ENCODE data around the gene FDPS. TPM values are rescaled to one million over a fixed set of nuclear protein-coding genes. Genes with fewer than 3 reads are reported as not detected.
"Not testable (repeated sequence)": the region's sequence is repeated elsewhere in the genome, so short reads cannot be mapped to it uniquely, and the experiment has no call there.

FDPS gene
- polyA plus RNA-seq, 3 donors from 2014 or later: 173 to 279 (median 206) TPM

DNA sequence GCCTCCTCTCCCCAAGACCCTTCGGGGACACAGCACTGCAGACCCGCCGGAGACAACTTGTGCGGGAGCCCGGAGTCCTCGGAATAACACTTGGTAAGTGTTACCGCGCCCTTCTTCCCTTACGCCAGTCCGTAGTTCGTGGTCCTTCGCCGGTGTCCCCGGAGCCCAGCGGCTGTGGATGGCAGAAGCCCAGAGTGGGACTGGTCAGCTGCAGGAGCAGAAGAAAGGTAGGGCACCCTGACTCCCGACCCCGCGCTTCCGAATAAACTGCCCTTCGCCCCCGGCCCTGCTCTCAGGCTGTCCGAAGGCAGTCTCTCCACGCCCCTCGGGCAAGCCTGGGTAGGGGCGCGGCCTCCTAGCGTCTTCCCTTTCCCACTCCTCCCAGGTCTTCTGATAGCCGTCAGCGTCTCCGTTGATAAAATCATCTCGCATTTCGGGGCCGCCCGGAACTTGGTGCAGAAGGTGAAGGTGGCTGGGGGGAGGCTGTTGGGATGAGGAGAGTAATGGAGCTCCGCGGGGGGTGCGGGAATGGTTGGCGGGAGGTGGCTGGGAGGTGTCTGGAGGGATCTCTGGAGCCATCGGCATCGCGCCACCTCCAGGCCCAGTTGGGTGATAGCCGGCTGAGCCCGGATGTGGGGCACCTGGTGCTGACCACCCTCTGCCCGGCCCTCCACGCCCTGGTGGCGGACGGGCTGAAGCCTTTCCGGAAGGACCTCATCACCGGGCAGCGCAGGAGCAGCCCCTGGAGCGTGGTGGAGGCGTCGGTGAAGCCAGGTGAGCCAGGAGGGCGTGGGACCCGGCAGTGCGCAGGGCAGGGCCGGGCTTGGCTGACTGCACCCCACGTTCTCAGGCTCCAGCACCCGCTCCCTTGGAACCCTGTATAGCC, 16.3 kb downstream of the FDPS start:
- peak in 1 of 3 donors; percentile 20 for DNase-seq
- H3K36me3 Mint-ChIP-seq: peaks cover 0 to 2% (median 0%) of the 10 kb centered on the region in 3 donors

DNA sequence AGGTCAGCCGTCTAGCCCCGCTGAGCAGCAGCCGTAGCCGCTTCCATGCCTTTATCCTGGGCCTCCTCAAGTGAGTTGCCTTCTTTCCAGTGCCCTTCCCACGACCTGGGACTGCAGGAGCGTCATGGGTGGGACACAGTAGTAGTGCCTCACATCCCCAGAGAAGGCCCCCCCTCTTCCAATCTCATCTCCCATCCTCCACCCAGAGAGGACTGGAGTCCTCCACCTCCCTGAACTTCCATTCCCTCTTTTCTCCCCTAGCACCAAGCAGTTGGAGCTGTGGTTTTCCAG, 16.9 kb downstream of the FDPS start:
- Mint-ChIP-seq H3K4me3 (peak overlapping the region; percentile 42 to 85 (median 65)), H3K27ac (peak overlapping the region; percentile 51 to 88 (median 68)), H3K9me3 (no peaks in the 10 kb centered on the region), H3K36me3 (peaks cover 0 to 5% (median 1%) of the 10 kb centered on the region in 3 donors), H3K27me3 (ENCODE audit: low read depth in 3 of 3) (peaks cover 0 to 7% (median 5%) of the 10 kb centered on the region in 3 donors), H3K4me1 (peaks cover 15 to 21% of the 10 kb centered on the region in 2 donors)
- DNase-seq: no peak

More for the DNA sequence above, 16.3 kb downstream of the FDPS start:
- Mint-ChIP-seq H3K27me3 (ENCODE audit: low read depth in 3 of 3) (peaks cover 0 to 9% (median 5%) of the 10 kb centered on the region in 3 donors), H3K27ac (peak overlapping the region in 5 of 6 donors; percentile 37 to 79 (median 60)), H3K4me3 (peak overlapping the region; percentile 85 to 92 (median 88)), H3K4me1 (peaks cover 21 to 27% of the 10 kb centered on the region in 2 donors), H3K9me3 (no peaks in the 10 kb centered on the region)

DNA sequence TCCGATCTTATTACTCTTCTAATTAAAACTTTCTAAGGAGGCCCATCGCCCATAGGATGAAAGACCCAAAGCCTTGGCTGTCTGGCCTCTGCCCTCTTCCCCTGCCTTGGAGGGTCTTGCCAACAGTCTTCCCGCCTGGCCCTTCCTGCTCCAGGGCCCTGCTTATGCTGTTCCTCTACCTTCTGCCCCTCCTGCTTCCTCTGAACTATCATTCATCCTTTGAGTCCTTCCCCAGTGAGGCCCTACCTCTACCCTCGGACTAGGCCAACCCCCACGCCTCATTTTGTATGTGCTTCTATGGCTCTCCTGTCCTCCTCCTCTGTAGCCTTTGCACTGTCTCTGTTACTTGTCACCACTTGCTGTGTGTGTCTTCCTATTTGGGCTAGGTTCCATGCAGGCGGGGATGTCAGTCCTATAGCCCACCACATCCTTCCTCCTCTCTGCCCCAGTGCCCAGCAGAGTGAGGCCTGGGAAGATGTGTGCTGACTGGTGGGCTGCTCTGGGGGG, 17.4 kb downstream of the FDPS start:
- H3K36me3 Mint-ChIP-seq: peaks cover 0 to 10% (median 6%) of the 10 kb centered on the region in 3 donors
- peaks cover 0 to 7% (median 5%) of the 10 kb centered on the region in 3 donors for H3K27me3 Mint-ChIP-seq (ENCODE audit: low read depth in 3 of 3)
- H3K27ac Mint-ChIP-seq: peak overlapping the region; percentile 51 to 88 (median 68)
- peaks cover 10 to 17% of the 10 kb centered on the region in 2 donors for H3K4me1 Mint-ChIP-seq
- DNase-seq: no peak
- no peaks in the 10 kb centered on the region for H3K9me3 Mint-ChIP-seq
- peak overlapping the region; percentile 42 to 85 (median 65) for H3K4me3 Mint-ChIP-seq

DNA sequence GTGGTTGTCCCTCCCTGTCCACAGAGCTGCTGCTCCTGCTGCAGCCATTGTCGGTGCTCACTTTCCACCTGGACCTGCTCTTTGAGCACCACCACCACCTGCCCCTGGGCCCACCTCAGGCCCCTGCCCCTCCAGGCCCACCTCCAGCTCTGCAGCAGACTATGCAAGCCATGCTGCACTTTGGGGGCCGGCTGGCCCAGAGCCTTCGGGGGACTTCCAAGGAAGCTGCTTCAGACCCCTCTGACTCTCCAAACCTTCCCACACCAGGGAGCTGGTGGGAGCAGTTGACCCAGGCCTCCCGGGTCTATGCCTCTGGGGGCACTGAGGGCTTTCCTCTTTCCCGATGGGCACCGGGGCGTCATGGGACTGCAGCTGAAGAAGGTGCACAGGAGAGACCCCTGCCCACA, 18.0 kb downstream of the FDPS start:
- peaks cover 0 to 13% (median 8%) of the 10 kb centered on the region in 3 donors for H3K36me3 Mint-ChIP-seq
- H3K9me3 Mint-ChIP-seq: no peaks in the 10 kb centered on the region
- H3K27me3 Mint-ChIP-seq (ENCODE audit: low read depth in 3 of 3): peaks cover 0 to 7% (median 5%) of the 10 kb centered on the region in 3 donors
- H3K4me3 Mint-ChIP-seq: no peak overlapping the region
- peak overlapping the region in 3 of 6 donors; percentile 47 to 78 (median 60) for H3K27ac Mint-ChIP-seq
- H3K4me1 Mint-ChIP-seq: peaks cover 10 to 14% of the 10 kb centered on the region in 2 donors
- DNase-seq: no peak

DNA sequence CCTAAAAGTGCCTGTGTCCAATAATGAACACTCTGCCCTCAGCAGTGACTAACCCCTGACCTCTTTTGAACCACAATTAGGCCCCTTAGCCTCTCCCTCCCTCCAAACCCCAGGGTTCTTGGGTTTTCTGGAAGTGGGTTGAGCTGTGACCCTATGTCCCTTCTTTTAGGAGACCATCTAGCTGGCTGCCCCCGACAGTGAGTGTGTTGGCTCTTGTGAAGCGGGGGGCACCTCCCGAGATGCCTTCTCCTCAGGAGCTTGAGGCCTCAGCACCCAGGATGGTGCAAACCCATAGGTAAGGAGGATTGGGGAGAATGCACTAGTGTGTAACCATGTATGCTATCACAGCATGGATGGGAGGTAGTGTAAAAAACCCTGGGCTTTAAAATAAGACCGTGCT, 19.3 kb downstream of the FDPS start:
- H3K36me3 Mint-ChIP-seq: peaks cover 0 to 13% (median 8%) of the 10 kb centered on the region in 3 donors
- H3K27me3 Mint-ChIP-seq (ENCODE audit: low read depth in 3 of 3): peaks cover 0 to 7% (median 5%) of the 10 kb centered on the region in 3 donors
- no peak overlapping the region for H3K4me3 Mint-ChIP-seq
- H3K9me3 Mint-ChIP-seq: no peaks in the 10 kb centered on the region
- no peak for DNase-seq
- H3K4me1 Mint-ChIP-seq: peaks cover 7 to 10% of the 10 kb centered on the region in 2 donors
- H3K27ac Mint-ChIP-seq: peak overlapping the region in 3 of 6 donors; percentile 10 to 57 (median 45)

DNA sequence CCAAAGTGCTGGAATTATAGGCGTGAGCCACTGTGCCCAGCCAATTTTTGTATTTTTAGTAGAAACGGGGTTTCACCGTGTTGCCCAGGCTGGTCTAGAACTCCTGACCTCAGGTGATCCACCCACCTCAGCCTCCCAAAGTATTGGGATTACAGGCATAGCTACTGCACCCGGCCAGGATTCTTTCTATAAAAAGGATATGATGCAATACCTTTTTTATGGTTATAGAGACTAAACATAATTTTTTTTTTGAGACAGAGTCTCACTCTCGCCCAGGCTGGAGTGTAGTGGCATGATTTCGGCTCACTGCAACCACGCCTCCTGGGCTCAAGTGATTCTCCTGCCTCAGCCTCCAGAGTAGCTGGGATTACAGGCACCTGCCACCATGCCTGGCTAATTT, 20.2 kb downstream of the FDPS start:
- not testable (repeated sequence) for DNase-seq; H3K9me3 Mint-ChIP-seq; H3K4me3 Mint-ChIP-seq; H3K27me3 Mint-ChIP-seq (ENCODE audit: low read depth in 3 of 3)
- Mint-ChIP-seq H3K27ac (peak overlapping the region in 1 of 6 donors; percentile 46), H3K4me1 (peaks cover 7 to 10% of the 10 kb centered on the region in 2 donors), H3K36me3 (peaks cover 4 to 19% (median 12%) of the 10 kb centered on the region in 3 donors)

GRCh38 chr1:155329980-155330598, 21.4 kb downstream of the FDPS start:
- Mint-ChIP-seq H3K9me3 (no peaks in the 10 kb centered on the region), H3K27ac (no peak overlapping the region), H3K4me1 (peaks cover 4 to 10% of the 10 kb centered on the region in 2 donors), H3K36me3 (peaks cover 4 to 23% (median 12%) of the 10 kb centered on the region in 3 donors), H3K4me3 (no peak overlapping the region), H3K27me3 (ENCODE audit: low read depth in 3 of 3) (peaks cover 0 to 7% (median 2%) of the 10 kb centered on the region in 3 donors)
- DNase-seq: no peak

DNA sequence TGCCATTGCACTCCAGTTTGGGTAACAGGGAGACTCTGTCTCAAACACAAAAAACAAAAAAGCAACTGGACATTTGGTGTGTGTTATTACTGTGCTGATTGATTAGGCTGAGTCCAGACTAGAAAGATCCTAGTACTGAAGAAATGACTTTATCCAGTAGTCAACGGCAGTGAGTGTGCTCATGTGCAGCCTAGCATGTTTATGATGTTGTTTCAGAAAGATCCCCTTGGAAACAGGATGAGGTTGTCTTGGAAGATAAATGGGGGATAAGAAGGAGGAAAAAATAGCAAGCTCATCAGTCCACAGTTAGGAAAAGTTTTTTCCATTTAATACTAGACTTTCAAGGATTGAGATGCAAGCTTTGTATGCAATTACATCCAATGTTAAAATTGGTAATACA, 26.3 kb downstream of the FDPS start:
- Mint-ChIP-seq H3K4me1 (no peaks in the 10 kb centered on the region), H3K4me3 (no peak overlapping the region), H3K9me3 (no peaks in the 10 kb centered on the region), H3K27ac (peak overlapping the region in 1 of 6 donors; percentile 12), H3K27me3 (ENCODE audit: low read depth in 3 of 3) (no peaks in the 10 kb centered on the region), H3K36me3 (peaks cover 19 to 42% (median 21%) of the 10 kb centered on the region in 3 donors)
- DNase-seq: no peak

- H3K4me1 Mint-ChIP-seq: no peaks in the 10 kb centered on the region
- H3K27me3 Mint-ChIP-seq (ENCODE audit: low read depth in 3 of 3): peaks cover 0 to 1% (median 0%) of the 10 kb centered on the region in 3 donors
- DNase-seq: no peak
- H3K27ac Mint-ChIP-seq: no peak overlapping the region
- peaks cover 28 to 56% (median 33%) of the 10 kb centered on the region in 3 donors for H3K36me3 Mint-ChIP-seq
- no peaks in the 10 kb centered on the region for H3K9me3 Mint-ChIP-seq
- H3K4me3 Mint-ChIP-seq: no peak overlapping the region
Measured at GRCh38 chr1:155339515-155340097, 30.9 kb downstream of the FDPS start.

DNA sequence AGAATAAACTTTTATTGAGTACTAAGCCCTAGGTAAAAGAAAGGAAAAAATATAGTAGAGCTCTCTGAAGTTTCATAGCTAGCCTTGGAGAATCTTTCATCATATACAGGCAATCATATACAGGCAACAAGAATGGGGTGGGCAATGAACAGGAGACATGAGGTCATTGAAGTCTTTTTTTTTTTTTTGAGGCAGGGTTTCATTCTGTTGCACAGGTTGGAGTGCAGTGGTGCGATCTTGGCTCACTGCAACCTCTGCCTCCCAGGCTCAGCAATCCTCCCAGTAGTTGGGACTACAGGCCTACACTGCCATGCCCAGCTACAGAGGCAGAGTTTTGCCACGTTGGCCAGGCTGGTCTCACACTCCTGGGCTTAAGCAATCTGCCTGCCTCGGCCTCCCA, 34.2 kb downstream of the FDPS start:
- Mint-ChIP-seq H3K9me3 (no peaks in the 10 kb centered on the region), H3K4me3 (no peak overlapping the region), H3K36me3 (peaks cover 32 to 64% (median 40%) of the 10 kb centered on the region in 3 donors), H3K4me1 (no peaks in the 10 kb centered on the region), H3K27ac (no peak overlapping the region), H3K27me3 (ENCODE audit: low read depth in 3 of 3) (peaks cover 0 to 1% (median 0%) of the 10 kb centered on the region in 3 donors)
- DNase-seq: no peak

GRCh38 chr1:155352631-155353030, 44.0 kb downstream of the FDPS start:
- Mint-ChIP-seq H3K4me1 (no peaks in the 10 kb centered on the region), H3K27ac (peak overlapping the region in 1 of 6 donors; percentile 45), H3K9me3 (no peaks in the 10 kb centered on the region), H3K4me3 (no peak overlapping the region), H3K27me3 (ENCODE audit: low read depth in 3 of 3) (no peaks in the 10 kb centered on the region), H3K36me3 (peaks cover 17 to 48% (median 40%) of the 10 kb centered on the region in 3 donors)
- DNase-seq: no peak

GRCh38 chr1:155360051-155360450, 51.4 kb downstream of the FDPS start:
- peaks cover 0 to 3% (median 2%) of the 10 kb centered on the region in 3 donors for H3K27me3 Mint-ChIP-seq (ENCODE audit: low read depth in 3 of 3)
- H3K4me3 Mint-ChIP-seq: no peak overlapping the region
- no peaks in the 10 kb centered on the region for H3K4me1 Mint-ChIP-seq
- no peak overlapping the region for H3K27ac Mint-ChIP-seq
- DNase-seq: no peak
- no peaks in the 10 kb centered on the region for H3K9me3 Mint-ChIP-seq
- H3K36me3 Mint-ChIP-seq: peaks cover 0 to 14% (median 12%) of the 10 kb centered on the region in 3 donors
